K562 (cell line): ENCODE measurements around the gene THAP8. TPM values are rescaled to one million over a fixed set of nuclear protein-coding genes. Genes with fewer than 3 reads are reported as not detected.

Source experiments
- CHD1 ChIP-seq: fragments of 200-600 bp; sonication (generic); IDR thresholded peaks from one replicate; pipeline ENCODE4 v1.6.1; 2012; ENCODE audit warnings: mild to moderate bottlenecking, moderate library complexity, low read length, inconsistent platforms
- ELF4 ChIP-seq: fragments of 450-650 bp; formaldehyde crosslinking; IDR thresholded peaks from 2 replicates; pipeline ENCODE4 v1.4.0; 2022; ENCODE audit warnings: missing genetic modification characterization
- FOXP1 ChIP-seq: sonication (generic); formaldehyde crosslinking; IDR thresholded peaks from 2 replicates; pipeline ENCODE4 v1.8.0; 2022; ENCODE audit warnings: mild to moderate bottlenecking, missing genetic modification reagents
- HNRNPLL ChIP-seq: fragments of 200-400 bp; formaldehyde crosslinking; IDR thresholded peaks from 2 replicates; pipeline ENCODE4 v1.6.1; 2017; ENCODE audit warnings: low read length, low read depth, mild to moderate bottlenecking; ENCODE audit not compliant: poor library complexity, severe bottlenecking
- HOXB6 ChIP-seq: fragments of 250-450 bp; sonication (Bioruptor Pico); IDR thresholded peaks from 2 replicates; pipeline ENCODE4 v1.5.1; 2022; ENCODE audit warnings: mild to moderate bottlenecking, borderline replicate concordance
- POLR3A ChIP-seq: IDR thresholded peaks from 2 replicates; pipeline ENCODE4 v1.6.1; 2011; ENCODE audit warnings: borderline replicate concordance, mild to moderate bottlenecking, moderate library complexity; ENCODE audit not compliant: insufficient read length, insufficient read depth; ENCODE audit errors: extremely low read depth
- SIX5 ChIP-seq, 2 experiments: IDR thresholded peaks; 2 replicates each; pipeline ENCODE4 v1.6.1; 2011; ENCODE audit warnings: low read length in 2 of 2, borderline replicate concordance in 1 of 2, low read depth in 1 of 2, mild to moderate bottlenecking in 1 of 2, moderate library complexity in 1 of 2; ENCODE audit not compliant: insufficient read depth in 1 of 2
- ZNF212 ChIP-seq: fragments of 450-650 bp; formaldehyde crosslinking; IDR thresholded peaks from 2 replicates; pipeline ENCODE4 v1.4.0; 2020; ENCODE audit warnings: mild to moderate bottlenecking
- ZNF253 ChIP-seq: fragments of 250-450 bp; sonication (Bioruptor Pico); conservative IDR thresholded peaks from 2 replicates; pipeline ENCODE4 v1.6.1; 2021; ENCODE audit warnings: mild to moderate bottlenecking
- ZSCAN32 ChIP-seq: fragments of 450-650 bp; formaldehyde crosslinking; IDR thresholded peaks from 2 replicates; pipeline ENCODE4 v1.4.0; 2020; ENCODE audit warnings: mild to moderate bottlenecking, moderate library complexity
- polyA plus RNA-seq, 8 experiments: library from polyadenylated mRNA; depleted of rRNA in 4 of 8; stranded (reverse) in 5 of 8; unstranded in 3 of 8; fragments of >200 nt; fragmentation: Nextera tagmentation in 2 of 8; fragmentation: Illumina TruSeq in 1 of 8; extraction: Ambion mirVana in 2 of 8; extraction: Trizol in 1 of 8; gene quantifications; 2 replicates each; pipeline versions ENCODE4 v1.2.1 to v1.2.3, GENCODE V29; 2011 to 2014; ENCODE audit warnings: inconsistent platforms in 1 of 8, missing spikeins in 1 of 8
- total RNA-seq, 7 experiments: library from RNA; depleted of rRNA in 6 of 7; stranded (reverse); fragments of >200 nt in 6 of 7; fragmentation: Illumina TruSeq in 2 of 7; extraction: Trizol in 2 of 7; gene quantifications; 2 replicates each; pipeline versions ENCODE4 v1.2.1 to v1.2.3, GENCODE V29; 2011 to 2021; ENCODE audit warnings: low replicate concordance in 1 of 7
- TF ChIP-seq, protein P1 (sequence below): fragments of 450-650 bp; IDR thresholded peaks from 2 replicates; pipeline ENCODE4 v1.6.1; 2017; ENCODE audit warnings: antibody characterized with exemption, mild to moderate bottlenecking
- TF ChIP-seq, protein P2 (sequence below), 2 experiments: fragments of 450-650 bp in 1 of 2; IDR thresholded peaks; 2 replicates each; pipeline ENCODE4 v1.6.1; 2011 to 2017; ENCODE audit warnings: low read depth in 2 of 2, antibody characterized with exemption in 1 of 2, borderline replicate concordance in 1 of 2, low read length in 1 of 2, mild to moderate bottlenecking in 1 of 2, mixed read lengths in 1 of 2; ENCODE audit not compliant: control insufficient read depth in 1 of 2
- TF ChIP-seq, protein P3 (sequence below): sonication (generic); formaldehyde crosslinking; IDR thresholded peaks from 2 replicates; pipeline ENCODE4 v1.8.1; 2023; ENCODE audit warnings: missing genetic modification reagents, mild to moderate bottlenecking, borderline replicate concordance

The THAP8 gene
- total and polyA plus RNA-seq, 9 of the 15 experiments (the other 6 are each of a cell fraction or from before 2014, with no cell fraction given) = 0.11 to 2.0 (median 0.94) TPM

DNA sequence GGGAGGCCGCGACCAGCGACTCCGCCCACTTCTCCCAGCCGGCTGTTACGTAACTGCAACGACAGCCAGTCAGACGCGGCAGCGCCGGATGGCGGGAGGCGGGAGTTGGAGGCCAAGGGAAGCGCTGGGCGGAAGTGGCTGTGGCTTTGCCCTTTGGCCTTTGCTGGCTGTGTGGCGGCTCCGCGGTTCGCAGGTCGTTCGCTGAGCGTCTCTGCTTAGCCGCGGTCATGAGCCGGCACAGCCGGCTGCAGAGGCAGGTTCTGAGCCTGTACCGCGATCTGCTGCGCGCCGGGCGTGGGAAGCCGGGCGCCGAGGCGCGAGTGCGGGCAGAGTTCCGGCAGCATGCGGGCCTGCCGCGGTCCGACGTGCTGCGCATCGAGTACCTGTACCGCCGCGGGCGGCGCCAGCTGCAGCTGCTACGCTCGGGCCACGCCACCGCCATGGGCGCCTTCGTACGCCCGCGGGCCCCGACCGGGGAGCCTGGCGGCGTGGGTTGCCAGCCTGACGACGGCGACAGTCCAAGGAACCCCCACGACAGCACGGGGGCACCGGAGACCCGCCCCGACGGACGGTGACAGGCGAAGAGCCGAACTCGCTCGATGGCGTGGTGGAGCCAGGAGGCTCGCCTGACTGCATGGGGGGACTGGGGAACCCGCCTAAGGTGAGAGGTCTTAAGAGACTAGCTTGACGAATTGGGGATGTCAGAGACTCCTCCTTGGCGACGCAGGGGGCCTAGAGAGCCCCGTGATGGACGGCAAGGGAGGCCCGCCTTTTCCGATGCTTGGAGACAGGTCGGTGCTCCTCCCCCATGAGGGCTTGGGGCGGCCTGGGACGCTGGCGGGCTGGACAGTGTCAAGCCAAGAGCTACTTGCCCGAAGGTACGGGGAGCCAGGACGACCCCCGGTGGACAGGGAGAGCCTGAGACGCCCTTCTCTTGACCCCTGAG lies 58.8 kb downstream of the THAP8 start, which contains the start of gene SDHAF1 (continued):
- TF ChIP-seq HOXB6 (CRISPR knock-in tag) (no peak), ZNF253 (CRISPR knock-in tag) (no peak), ZSCAN32 (CRISPR knock-in tag) (no peak), CHD1 (peak; percentile 69), ZNF212 (CRISPR knock-in tag) (no peak), FOXP1 (CRISPR knock-in tag) (no peak), ELF4 (peak; percentile 81; the same call in 1 of the 2 replicates), HNRNPLL (peak; percentile 88), POLR3A (no peak), SIX5 (IDR thresholded peaks at IDR 0.05; ENCODE audit: borderline replicate concordance in 1 of 2, insufficient read depth in 1 of 2, low read depth in 1 of 2, low read length in 2 of 2) (no peak)
- TF ChIP-seq, protein P1, sequence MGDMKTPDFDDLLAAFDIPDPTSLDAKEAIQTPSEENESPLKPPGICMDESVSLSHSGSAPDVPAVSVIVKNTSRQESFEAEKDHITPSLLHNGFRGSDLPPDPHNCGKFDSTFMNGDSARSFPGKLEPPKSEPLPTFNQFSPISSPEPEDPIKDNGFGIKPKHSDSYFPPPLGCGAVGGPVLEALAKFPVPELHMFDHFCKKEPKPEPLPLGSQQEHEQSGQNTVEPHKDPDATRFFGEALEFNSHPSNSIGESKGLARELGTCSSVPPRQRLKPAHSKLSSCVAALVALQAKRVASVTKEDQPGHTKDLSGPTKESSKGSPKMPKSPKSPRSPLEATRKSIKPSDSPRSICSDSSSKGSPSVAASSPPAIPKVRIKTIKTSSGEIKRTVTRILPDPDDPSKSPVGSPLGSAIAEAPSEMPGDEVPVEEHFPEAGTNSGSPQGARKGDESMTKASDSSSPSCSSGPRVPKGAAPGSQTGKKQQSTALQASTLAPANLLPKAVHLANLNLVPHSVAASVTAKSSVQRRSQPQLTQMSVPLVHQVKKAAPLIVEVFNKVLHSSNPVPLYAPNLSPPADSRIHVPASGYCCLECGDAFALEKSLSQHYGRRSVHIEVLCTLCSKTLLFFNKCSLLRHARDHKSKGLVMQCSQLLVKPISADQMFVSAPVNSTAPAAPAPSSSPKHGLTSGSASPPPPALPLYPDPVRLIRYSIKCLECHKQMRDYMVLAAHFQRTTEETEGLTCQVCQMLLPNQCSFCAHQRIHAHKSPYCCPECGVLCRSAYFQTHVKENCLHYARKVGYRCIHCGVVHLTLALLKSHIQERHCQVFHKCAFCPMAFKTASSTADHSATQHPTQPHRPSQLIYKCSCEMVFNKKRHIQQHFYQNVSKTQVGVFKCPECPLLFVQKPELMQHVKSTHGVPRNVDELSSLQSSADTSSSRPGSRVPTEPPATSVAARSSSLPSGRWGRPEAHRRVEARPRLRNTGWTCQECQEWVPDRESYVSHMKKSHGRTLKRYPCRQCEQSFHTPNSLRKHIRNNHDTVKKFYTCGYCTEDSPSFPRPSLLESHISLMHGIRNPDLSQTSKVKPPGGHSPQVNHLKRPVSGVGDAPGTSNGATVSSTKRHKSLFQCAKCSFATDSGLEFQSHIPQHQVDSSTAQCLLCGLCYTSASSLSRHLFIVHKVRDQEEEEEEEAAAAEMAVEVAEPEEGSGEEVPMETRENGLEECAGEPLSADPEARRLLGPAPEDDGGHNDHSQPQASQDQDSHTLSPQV = no peak; the same call in 1 of the 2 replicates
- TF ChIP-seq, protein P2, sequence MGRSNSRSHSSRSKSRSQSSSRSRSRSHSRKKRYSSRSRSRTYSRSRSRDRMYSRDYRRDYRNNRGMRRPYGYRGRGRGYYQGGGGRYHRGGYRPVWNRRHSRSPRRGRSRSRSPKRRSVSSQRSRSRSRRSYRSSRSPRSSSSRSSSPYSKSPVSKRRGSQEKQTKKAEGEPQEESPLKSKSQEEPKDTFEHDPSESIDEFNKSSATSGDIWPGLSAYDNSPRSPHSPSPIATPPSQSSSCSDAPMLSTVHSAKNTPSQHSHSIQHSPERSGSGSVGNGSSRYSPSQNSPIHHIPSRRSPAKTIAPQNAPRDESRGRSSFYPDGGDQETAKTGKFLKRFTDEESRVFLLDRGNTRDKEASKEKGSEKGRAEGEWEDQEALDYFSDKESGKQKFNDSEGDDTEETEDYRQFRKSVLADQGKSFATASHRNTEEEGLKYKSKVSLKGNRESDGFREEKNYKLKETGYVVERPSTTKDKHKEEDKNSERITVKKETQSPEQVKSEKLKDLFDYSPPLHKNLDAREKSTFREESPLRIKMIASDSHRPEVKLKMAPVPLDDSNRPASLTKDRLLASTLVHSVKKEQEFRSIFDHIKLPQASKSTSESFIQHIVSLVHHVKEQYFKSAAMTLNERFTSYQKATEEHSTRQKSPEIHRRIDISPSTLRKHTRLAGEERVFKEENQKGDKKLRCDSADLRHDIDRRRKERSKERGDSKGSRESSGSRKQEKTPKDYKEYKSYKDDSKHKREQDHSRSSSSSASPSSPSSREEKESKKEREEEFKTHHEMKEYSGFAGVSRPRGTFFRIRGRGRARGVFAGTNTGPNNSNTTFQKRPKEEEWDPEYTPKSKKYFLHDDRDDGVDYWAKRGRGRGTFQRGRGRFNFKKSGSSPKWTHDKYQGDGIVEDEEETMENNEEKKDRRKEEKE (IDR thresholded peaks at IDR 0.05; ENCODE audit: borderline replicate concordance in 1 of 2, control insufficient read depth in 1 of 2, low read depth in 2 of 2, low read length in 1 of 2) = no peak
- TF ChIP-seq, protein P3, sequence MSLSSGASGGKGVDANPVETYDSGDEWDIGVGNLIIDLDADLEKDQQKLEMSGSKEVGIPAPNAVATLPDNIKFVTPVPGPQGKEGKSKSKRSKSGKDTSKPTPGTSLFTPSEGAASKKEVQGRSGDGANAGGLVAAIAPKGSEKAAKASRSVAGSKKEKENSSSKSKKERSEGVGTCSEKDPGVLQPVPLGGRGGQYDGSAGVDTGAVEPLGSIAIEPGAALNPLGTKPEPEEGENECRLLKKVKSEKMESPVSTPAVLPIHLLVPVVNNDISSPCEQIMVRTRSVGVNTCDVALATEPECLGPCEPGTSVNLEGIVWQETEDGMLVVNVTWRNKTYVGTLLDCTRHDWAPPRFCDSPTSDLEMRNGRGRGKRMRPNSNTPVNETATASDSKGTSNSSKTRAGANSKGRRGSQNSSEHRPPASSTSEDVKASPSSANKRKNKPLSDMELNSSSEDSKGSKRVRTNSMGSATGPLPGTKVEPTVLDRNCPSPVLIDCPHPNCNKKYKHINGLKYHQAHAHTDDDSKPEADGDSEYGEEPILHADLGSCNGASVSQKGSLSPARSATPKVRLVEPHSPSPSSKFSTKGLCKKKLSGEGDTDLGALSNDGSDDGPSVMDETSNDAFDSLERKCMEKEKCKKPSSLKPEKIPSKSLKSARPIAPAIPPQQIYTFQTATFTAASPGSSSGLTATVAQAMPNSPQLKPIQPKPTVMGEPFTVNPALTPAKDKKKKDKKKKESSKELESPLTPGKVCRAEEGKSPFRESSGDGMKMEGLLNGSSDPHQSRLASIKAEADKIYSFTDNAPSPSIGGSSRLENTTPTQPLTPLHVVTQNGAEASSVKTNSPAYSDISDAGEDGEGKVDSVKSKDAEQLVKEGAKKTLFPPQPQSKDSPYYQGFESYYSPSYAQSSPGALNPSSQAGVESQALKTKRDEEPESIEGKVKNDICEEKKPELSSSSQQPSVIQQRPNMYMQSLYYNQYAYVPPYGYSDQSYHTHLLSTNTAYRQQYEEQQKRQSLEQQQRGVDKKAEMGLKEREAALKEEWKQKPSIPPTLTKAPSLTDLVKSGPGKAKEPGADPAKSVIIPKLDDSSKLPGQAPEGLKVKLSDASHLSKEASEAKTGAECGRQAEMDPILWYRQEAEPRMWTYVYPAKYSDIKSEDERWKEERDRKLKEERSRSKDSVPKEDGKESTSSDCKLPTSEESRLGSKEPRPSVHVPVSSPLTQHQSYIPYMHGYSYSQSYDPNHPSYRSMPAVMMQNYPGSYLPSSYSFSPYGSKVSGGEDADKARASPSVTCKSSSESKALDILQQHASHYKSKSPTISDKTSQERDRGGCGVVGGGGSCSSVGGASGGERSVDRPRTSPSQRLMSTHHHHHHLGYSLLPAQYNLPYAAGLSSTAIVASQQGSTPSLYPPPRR (CRISPR knock-in tag) = no peak
